ENCODE measurements around the gene SMIM45.

SMIM45 gene

DNA sequence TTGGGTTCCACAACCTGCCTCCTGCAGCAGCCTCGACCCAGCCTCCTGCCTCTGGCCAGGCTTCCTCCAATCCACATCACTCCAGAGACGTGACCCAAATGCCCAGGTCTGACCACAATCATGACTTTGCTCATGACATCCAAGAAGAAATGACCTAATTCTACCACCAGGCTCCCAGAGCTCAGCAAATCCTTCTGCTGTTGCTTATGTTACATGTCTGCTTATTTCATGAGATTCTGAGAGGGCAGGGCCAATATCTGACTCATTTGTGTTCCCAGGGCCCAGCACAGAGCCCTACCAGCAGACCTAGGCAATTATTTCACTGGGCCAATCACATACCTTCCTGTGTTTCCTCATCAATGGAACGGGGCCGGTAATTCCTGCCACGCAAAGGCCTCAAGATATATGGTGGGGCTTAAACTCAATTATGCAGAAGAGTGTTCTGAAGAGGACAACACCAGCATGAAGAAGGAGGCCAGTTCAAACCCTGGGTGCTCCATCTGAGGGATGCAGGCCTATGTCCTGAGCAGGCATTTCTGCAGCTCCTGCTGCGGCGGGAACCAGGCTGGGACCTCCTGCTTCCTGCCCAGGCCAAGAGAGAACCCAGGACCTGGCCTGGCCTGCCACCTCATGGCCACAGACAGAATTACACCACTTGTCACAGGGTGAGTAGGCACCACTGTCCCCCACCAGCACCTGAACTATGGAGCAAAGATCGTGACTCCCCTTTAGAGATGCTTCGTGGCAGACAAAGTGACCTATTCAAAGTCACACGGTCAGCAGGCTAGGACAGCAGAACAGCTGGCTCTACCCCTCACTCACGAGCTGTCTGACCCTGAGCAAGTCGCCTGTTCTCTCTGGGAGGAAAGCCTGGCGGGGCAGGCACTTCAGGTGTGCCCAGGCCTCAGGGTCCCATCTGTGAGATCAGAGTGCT lies 10.9 kb upstream of the SMIM45 start (continued):
- TF ChIP-seq, protein P1, sequence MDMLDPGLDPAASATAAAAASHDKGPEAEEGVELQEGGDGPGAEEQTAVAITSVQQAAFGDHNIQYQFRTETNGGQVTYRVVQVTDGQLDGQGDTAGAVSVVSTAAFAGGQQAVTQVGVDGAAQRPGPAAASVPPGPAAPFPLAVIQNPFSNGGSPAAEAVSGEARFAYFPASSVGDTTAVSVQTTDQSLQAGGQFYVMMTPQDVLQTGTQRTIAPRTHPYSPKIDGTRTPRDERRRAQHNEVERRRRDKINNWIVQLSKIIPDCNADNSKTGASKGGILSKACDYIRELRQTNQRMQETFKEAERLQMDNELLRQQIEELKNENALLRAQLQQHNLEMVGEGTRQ (IDR thresholded peaks at IDR 0.05; ENCODE audit: low read length): no peak; the same call in 1 of the 2 replicates
- no peak for TF ChIP-seq BRCA1 (IDR thresholded peaks at IDR 0.05; ENCODE audit: low read depth, low read length)
- no peak for TF ChIP-seq JUND (IDR thresholded peaks at IDR 0.05; ENCODE audit: low read length)
- TF ChIP-seq, protein P2, sequence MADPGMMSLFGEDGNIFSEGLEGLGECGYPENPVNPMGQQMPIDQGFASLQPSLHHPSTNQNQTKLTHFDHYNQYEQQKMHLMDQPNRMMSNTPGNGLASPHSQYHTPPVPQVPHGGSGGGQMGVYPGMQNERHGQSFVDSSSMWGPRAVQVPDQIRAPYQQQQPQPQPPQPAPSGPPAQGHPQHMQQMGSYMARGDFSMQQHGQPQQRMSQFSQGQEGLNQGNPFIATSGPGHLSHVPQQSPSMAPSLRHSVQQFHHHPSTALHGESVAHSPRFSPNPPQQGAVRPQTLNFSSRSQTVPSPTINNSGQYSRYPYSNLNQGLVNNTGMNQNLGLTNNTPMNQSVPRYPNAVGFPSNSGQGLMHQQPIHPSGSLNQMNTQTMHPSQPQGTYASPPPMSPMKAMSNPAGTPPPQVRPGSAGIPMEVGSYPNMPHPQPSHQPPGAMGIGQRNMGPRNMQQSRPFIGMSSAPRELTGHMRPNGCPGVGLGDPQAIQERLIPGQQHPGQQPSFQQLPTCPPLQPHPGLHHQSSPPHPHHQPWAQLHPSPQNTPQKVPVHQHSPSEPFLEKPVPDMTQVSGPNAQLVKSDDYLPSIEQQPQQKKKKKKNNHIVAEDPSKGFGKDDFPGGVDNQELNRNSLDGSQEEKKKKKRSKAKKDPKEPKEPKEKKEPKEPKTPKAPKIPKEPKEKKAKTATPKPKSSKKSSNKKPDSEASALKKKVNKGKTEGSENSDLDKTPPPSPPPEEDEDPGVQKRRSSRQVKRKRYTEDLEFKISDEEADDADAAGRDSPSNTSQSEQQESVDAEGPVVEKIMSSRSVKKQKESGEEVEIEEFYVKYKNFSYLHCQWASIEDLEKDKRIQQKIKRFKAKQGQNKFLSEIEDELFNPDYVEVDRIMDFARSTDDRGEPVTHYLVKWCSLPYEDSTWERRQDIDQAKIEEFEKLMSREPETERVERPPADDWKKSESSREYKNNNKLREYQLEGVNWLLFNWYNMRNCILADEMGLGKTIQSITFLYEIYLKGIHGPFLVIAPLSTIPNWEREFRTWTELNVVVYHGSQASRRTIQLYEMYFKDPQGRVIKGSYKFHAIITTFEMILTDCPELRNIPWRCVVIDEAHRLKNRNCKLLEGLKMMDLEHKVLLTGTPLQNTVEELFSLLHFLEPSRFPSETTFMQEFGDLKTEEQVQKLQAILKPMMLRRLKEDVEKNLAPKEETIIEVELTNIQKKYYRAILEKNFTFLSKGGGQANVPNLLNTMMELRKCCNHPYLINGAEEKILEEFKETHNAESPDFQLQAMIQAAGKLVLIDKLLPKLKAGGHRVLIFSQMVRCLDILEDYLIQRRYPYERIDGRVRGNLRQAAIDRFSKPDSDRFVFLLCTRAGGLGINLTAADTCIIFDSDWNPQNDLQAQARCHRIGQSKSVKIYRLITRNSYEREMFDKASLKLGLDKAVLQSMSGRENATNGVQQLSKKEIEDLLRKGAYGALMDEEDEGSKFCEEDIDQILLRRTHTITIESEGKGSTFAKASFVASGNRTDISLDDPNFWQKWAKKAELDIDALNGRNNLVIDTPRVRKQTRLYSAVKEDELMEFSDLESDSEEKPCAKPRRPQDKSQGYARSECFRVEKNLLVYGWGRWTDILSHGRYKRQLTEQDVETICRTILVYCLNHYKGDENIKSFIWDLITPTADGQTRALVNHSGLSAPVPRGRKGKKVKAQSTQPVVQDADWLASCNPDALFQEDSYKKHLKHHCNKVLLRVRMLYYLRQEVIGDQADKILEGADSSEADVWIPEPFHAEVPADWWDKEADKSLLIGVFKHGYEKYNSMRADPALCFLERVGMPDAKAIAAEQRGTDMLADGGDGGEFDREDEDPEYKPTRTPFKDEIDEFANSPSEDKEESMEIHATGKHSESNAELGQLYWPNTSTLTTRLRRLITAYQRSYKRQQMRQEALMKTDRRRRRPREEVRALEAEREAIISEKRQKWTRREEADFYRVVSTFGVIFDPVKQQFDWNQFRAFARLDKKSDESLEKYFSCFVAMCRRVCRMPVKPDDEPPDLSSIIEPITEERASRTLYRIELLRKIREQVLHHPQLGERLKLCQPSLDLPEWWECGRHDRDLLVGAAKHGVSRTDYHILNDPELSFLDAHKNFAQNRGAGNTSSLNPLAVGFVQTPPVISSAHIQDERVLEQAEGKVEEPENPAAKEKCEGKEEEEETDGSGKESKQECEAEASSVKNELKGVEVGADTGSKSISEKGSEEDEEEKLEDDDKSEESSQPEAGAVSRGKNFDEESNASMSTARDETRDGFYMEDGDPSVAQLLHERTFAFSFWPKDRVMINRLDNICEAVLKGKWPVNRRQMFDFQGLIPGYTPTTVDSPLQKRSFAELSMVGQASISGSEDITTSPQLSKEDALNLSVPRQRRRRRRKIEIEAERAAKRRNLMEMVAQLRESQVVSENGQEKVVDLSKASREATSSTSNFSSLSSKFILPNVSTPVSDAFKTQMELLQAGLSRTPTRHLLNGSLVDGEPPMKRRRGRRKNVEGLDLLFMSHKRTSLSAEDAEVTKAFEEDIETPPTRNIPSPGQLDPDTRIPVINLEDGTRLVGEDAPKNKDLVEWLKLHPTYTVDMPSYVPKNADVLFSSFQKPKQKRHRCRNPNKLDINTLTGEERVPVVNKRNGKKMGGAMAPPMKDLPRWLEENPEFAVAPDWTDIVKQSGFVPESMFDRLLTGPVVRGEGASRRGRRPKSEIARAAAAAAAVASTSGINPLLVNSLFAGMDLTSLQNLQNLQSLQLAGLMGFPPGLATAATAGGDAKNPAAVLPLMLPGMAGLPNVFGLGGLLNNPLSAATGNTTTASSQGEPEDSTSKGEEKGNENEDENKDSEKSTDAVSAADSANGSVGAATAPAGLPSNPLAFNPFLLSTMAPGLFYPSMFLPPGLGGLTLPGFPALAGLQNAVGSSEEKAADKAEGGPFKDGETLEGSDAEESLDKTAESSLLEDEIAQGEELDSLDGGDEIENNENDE (IDR thresholded peaks at IDR 0.05; ENCODE audit: insufficient replicate concordance, low read length): no peak
- no peak for TF ChIP-seq EP300 (IDR thresholded peaks at IDR 0.05; ENCODE audit: borderline replicate concordance in 1 of 2, low read depth in 2 of 2, low read length in 2 of 2)
- no peak; the same call in 1 of the 2 replicates for TF ChIP-seq POLR2AphosphoS5 (IDR thresholded peaks at IDR 0.05; ENCODE audit: low read depth, low read length)
- no peak for TF ChIP-seq SIRT6 (IDR thresholded peaks at IDR 0.05; ENCODE audit: low read length)

Measured in H1 (cell line).